DMS153 (cell line): ENCODE measurements around the gene CD84.
"Not testable (repeated sequence)": the region's sequence is repeated elsewhere in the genome, so short reads cannot be mapped to it uniquely, and the experiment has no call there.

Experiments used
- DNase-seq: peaks from one replicate; lab custom pipeline; 2025; lab: John Stamatoyannopoulos, UW

CD84 gene

GRCh38 chr1:160539990-160540858 is 39.1 kb downstream of the CD84 start:
- DNase-seq = peak; percentile 73

GRCh38 chr1:160539684-160539989 is 39.7 kb downstream of the CD84 start:
- DNase-seq = no peak

- peak; percentile 68 for DNase-seq
Observed at GRCh38 chr1:160538985-160539651, 40.2 kb downstream of the CD84 start.

- DNase-seq = no peak
Observed at GRCh38 chr1:160537714-160538665, 41.3 kb downstream of the CD84 start.

GRCh38 chr1:160534823-160535605 is 44.3 kb downstream of the CD84 start:
- no peak for DNase-seq

- not testable (repeated sequence) for DNase-seq
Observed at GRCh38 chr1:160532557-160532813, 46.8 kb downstream of the CD84 start.

- not testable (repeated sequence) for DNase-seq
Observed at GRCh38 chr1:160531809-160532556, 47.3 kb downstream of the CD84 start.

- not testable (repeated sequence) for DNase-seq
Observed at GRCh38 chr1:160529401-160529952, 49.8 kb downstream of the CD84 start.

GRCh38 chr1:160523789-160524188 is 55.5 kb downstream of the CD84 start:
- not testable (repeated sequence) for DNase-seq

GRCh38 chr1:160522622-160523345 is 56.5 kb downstream of the CD84 start, which contains the start of gene SLAMF6:
TSS of gene SLAMF6 (minus strand) at chr1:160523255. CDS start at chr1:160523192, 63 bp downstream.
- DNase-seq = no peak

- DNase-seq = no peak
Observed at GRCh38 chr1:160522136-160522535, 57.2 kb downstream of the CD84 start.

GRCh38 chr1:160521554-160521953 is 57.7 kb downstream of the CD84 start:
- DNase-seq = no peak

GRCh38 chr1:160520999-160521398 is 58.3 kb downstream of the CD84 start:
- DNase-seq = no peak

GRCh38 chr1:160520582-160520981 is 58.7 kb downstream of the CD84 start:
- no peak for DNase-seq

GRCh38 chr1:160519642-160520435 is 59.5 kb downstream of the CD84 start:
- no peak for DNase-seq

- not testable (repeated sequence) for DNase-seq
Observed at GRCh38 chr1:160517519-160517918, 61.8 kb downstream of the CD84 start.

GRCh38 chr1:160515908-160516307 is 63.4 kb downstream of the CD84 start:
- DNase-seq = not testable (repeated sequence)

GRCh38 chr1:160504651-160505050 is 74.6 kb downstream of the CD84 start:
- DNase-seq = no peak

- no peak for DNase-seq
Observed at GRCh38 chr1:160503087-160503486, 76.2 kb downstream of the CD84 start.
